Caki2 (cell line): ENCODE results near the gene SLC25A22. TPM values are rescaled to one million over a fixed set of nuclear protein-coding genes. Genes with fewer than 3 reads are reported as not detected.

ENCODE experiments used
- DNase-seq: peaks from one replicate; pipeline ENCODE4 v3.0.0-alpha.2; 2015; ENCODE audit warnings: low read depth
- in situ Hi-C: cut with HindIII; loops from 2 replicates; pipeline ENCODE4 v1.10.0; 2016; ENCODE audit warnings: low sequenced_read_pairs, low pct_unique_long_range_greater_than_20kb, mixed read lengths
- total RNA-seq: library from RNA; depleted of rRNA; stranded (reverse); fragments of >200 nt; shearing (Covaris generic); gene quantifications from 2 replicates; pipeline ENCODE4 v1.2.3, GENCODE V29; 2014; ENCODE audit warnings: low replicate concordance

SLC25A22 gene
- total RNA-seq, 1 experiment from 2014 or later = 12.5 TPM

GRCh38 chr11:825366-826226 is 27.5 kb upstream of the SLC25A22 start:
- DNase-seq = no peak
- in situ Hi-C loops = no loop called here

DNA sequence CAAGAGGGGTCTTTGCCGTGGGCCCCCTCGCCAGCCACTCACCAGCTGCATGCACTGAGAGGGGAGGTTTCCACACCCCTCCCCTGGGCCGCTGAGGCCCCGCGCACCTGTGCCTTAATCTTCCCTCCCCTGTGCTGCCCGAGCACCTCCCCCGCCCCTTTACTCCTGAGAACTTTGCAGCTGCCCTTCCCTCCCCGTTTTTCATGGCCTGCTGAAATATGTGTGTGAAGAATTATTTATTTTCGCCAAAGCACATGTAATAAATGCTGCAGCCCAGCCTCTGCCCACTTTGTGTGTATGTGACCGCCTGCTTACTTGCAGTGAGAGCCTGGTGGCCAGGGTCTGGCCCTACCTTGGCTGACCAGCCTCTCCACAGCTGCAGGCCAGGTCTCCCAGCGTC is 26.9 kb upstream of the SLC25A22 start:
- no peak for DNase-seq
- in situ Hi-C loops = no loop called here

DNA sequence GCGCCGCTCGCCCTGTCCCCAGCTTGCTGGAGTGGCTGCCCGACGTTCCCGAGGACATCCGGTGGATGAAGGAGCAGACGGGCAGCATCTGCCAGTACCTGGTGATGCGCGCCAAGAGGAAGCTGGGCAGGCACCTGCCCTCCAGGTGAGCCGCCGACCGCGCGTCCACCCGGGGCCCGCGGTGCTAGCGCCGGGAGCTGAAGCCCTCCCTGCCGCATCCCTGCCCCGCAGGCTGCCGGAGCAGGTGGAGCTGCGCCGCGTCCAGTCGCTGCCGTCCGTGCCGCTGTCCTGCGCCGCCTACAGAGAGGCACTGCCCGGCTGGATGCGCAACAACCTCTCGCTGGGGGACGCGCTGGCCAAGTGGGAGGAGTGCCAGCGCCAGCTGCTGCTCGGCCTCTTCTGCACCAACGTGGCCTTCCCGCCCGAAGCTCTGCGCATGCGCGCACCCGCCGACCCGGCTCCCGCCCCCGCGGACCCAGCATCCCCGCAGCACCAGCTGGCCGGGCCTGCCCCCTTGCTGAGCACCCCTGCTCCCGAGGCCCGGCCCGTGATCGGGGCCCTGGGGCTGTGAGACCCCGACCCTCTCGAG is 26.3 kb upstream of the SLC25A22 start:
- in situ Hi-C loops = no loop called here

DNA sequence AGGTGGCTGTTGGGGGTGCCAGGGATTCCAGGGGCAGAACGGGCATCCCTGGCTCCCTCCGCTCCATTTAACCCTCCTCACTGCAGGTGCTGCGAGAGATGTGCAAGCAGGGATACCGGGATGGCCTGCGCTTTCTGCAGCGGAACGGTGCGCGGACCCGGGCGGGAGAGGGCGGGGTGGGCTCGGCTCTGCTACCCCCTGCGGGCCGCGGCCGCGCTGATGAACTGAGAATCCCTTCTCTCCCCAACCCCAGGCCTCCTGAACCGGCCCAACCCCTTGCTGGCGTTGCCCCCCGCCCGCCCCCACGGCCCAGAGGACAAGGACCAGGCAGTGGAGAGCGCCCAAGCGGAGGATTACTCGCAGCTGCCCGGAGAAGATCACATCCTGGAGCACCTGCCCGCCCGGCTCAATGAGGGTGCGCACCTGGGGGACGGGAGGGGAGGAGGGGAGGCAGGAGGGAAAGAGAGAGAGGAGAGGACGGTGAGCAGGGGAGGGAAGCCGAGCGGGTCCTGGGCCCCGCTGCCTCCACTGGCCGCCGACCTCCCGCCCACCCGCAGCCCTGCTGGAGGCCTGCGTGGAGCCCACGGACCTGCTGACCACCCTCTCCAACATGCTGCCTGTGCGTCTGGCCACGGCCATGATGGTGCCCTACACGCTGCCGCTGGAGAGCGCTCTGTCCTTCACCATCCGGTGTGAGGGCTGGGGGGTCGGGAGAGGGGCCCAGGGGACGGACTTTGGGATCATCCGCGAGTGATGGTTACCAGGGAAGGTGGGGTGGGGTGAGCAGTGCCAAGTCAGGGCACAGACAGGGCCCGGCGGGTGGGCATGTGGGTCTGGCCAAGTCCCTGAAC is 25.6 kb upstream of the SLC25A22 start:
- no peak for DNase-seq
- in situ Hi-C loops = no loop called here

More for the DNA sequence above, 26.3 kb upstream of the SLC25A22 start:
- no peak for DNase-seq

- DNase-seq = no peak
- in situ Hi-C loops = no loop called here
These were observed 23.7 kb upstream of the SLC25A22 start for GRCh38 chr11:821512-822371.

- in situ Hi-C loops = no loop called here
- peak; percentile 72 for DNase-seq
These were observed 22.8 kb upstream of the SLC25A22 start for GRCh38 chr11:820655-821511.

- DNase-seq = peak; percentile 84
- in situ Hi-C loops = no loop called here
These were observed 22.0 kb upstream of the SLC25A22 start for GRCh38 chr11:819943-820649.

GRCh38 chr11:819129-819931 is 21.2 kb upstream of the SLC25A22 start:
- in situ Hi-C loops = no loop called here
- DNase-seq = peak; percentile 79

DNA sequence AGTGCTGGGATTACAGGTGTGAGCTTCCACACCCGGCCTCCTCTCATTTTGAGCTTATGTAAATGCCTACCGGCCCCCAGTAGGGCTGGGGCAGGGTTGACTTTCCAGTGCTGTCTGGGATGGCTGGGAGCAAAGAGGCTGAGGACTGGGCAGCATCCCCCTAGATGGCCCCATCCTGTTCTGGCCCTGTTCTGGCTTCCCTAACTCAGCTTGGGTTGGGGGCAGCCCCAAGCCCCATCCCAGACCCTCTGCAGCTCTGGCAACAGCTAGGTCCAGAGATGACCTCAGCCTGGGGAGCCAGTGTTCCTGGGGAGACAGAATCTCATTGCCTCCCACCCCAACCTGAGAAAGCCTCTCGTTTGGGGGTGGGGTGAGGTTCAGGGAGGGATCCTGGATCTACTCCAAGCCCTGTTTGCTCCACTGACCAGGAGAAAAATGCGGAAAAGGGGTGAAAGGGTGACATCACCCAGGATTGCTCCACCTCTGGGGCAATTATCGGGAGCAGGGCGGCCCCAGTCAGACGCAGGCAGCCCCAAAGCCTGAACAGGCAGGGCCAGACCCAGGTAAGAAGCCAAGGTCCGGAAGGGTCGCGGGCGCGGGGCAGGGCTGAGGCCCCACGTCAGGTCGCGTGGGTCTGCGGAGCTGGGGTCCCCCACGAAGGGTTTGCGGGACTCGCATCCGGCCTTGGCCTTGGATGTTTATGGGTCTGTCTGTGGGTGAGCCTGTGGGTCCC is 20.5 kb upstream of the SLC25A22 start, which contains the start of gene PNPLA2:
PNPLA2 (plus strand) TSS at position 519 of the 733 bp plus-strand sequence. CDS start 805 bp downstream, outside the sequence.
- DNase-seq = peak; percentile 60
- in situ Hi-C loops = no loop called here

DNA sequence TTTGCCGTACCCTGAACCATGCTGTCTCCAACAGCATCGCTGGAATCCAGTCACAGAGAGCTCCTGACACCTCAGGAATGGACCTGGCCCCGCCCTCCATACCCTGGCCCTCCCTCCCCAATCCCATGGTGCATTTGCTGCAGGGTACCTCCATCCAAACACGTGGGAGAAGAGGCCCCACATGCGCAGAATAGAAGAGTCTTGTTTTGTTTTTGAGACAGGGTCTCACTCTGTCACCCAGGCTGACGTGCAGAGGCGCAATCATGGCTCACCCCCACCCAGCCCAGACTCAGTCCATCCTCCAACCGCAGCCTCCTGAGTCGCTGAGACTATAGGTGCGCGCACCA is 18.3 kb upstream of the SLC25A22 start:
- no peak for DNase-seq
- in situ Hi-C loops = no loop called here

- no peak for DNase-seq
- in situ Hi-C loops = no loop called here
These were observed 17.8 kb upstream of the SLC25A22 start for GRCh38 chr11:815675-816432.

DNA sequence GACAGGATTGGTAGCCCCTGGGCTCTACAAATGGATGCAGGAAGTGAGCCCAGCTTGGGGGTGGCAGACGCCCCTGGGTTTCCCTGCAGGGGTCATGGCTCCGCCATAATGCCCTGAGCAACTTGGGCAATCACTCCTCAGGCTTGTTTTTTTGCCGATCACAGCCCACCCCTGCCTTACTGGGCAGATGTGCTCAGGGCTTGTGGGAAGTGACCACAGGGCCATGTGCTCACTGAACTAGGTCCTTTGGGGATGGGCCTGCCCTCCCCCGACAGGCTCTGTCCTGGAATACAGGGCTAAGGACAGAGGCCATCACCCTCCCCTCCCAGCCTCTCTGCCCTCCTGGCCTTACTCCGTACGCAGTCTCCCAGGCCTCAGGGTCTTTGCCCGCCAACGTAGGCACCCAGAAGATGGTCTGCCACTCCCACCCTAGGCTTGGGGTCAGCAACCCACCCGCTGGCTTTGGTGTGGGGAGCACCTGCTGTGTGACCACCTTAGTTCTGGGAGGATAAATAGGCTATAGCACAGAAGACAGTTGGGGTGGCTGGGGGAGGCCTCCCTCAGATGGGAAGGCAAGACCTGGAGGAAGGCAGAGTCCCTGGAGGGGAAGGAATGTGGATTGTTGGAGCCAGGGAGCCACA is 15.5 kb upstream of the SLC25A22 start:
- in situ Hi-C loops = no loop called here
- DNase-seq = no peak

DNA sequence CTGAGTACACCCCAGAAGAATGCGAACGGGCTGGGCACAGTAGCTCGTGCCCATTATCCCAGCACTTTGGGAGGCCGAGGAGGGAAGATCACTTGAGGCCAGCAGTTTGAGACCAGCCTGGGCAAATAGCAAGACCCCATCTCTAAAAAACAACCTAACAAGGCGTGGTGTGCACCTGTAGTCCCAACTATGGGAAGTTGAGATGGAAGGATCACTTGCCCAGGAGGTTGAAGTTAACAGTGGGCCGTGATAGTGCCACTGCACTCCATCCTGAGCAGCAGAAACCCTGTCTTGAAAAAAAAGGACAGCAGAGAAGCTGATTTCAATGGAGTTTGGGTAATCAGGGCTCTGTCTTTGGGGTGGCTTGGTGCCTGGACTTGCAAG is 15.0 kb upstream of the SLC25A22 start:
- in situ Hi-C loops = no loop called here
- DNase-seq = no peak

GRCh38 chr11:812390-812789 is 14.3 kb upstream of the SLC25A22 start:
- no peak for DNase-seq
- in situ Hi-C loops = no loop called here
